Loucy (cell line): ENCODE measurements around the gene INVS.

Experiments used
- H2AFZ ChIP-seq: fragments of 200-600 bp; sonication (generic); 2 replicates; pipeline ENCODE4 v1.6.0; 2016; ENCODE audit warnings: antibody characterized with exemption, mild to moderate bottlenecking, low read length, moderate library complexity
- H3F3A ChIP-seq: fragments of 200-600 bp; 2 replicates; pipeline ENCODE4 v1.6.0; 2016; ENCODE audit warnings: antibody characterized with exemption, low read depth, mild to moderate bottlenecking
- H3K27me3 ChIP-seq: fragments of 200-600 bp; sonication (generic); 2 replicates; pipeline ENCODE4 v1.6.1; 2014; ENCODE audit warnings: low read length, mild to moderate bottlenecking; ENCODE audit not compliant: insufficient read depth, poor library complexity, severe bottlenecking
- H3K36me3 ChIP-seq: fragments of 200-600 bp; sonication (generic); 2 replicates; pipeline ENCODE4 v1.6.1; 2016; ENCODE audit warnings: low read length; ENCODE audit not compliant: insufficient read depth
- H3K4me1 ChIP-seq: fragments of 200-600 bp; sonication (generic); 2 replicates; pipeline ENCODE4 v1.5.1; 2014; ENCODE audit warnings: low read length, mild to moderate bottlenecking; ENCODE audit not compliant: insufficient read depth, poor library complexity, severe bottlenecking
- H3K4me2 ChIP-seq: fragments of 200-600 bp; sonication (generic); 2 replicates; pipeline ENCODE4 v1.6.0; 2014; ENCODE audit warnings: antibody characterized with exemption, low read length, low read depth, mild to moderate bottlenecking; ENCODE audit not compliant: poor library complexity, severe bottlenecking
- H3K4me3 ChIP-seq: fragments of 200-600 bp; sonication (generic); 2 replicates; pipeline ENCODE4 v1.5.1; 2014; ENCODE audit warnings: low read length, mild to moderate bottlenecking, mixed read lengths; ENCODE audit not compliant: poor library complexity, severe bottlenecking
- H3K79me2 ChIP-seq: fragments of 200-600 bp; sonication (generic); 2 replicates; pipeline ENCODE4 v1.6.1; 2014; ENCODE audit warnings: low read length; ENCODE audit not compliant: insufficient read depth
- H3K9ac ChIP-seq: fragments of 200-600 bp; sonication (generic); 2 replicates; pipeline ENCODE4 v1.6.0; 2014; ENCODE audit warnings: mild to moderate bottlenecking, low read depth, low read length, moderate library complexity; ENCODE audit not compliant: poor library complexity, severe bottlenecking
- H3K9me2 ChIP-seq: fragments of 200-600 bp; sonication (generic); replicated peaks from 2 replicates; pipeline ENCODE4 v1.6.1; 2016; ENCODE audit warnings: low read depth, low read length, mixed read lengths
- H3K9me3 ChIP-seq: fragments of 200-600 bp; sonication (generic); 2 replicates; pipeline ENCODE4 v1.6.1; 2014; ENCODE audit warnings: mild to moderate bottlenecking, antibody characterized with exemption, low read length, low read depth; ENCODE audit not compliant: insufficient read depth
- H4K20me1 ChIP-seq: fragments of 200-600 bp; sonication (generic); 2 replicates; pipeline ENCODE4 v1.6.0; 2014; ENCODE audit warnings: antibody characterized with exemption, low read length, mild to moderate bottlenecking; ENCODE audit not compliant: insufficient read depth, poor library complexity, severe bottlenecking
- EZH2phosphoT487 ChIP-seq: fragments of 200-600 bp; IDR thresholded peaks from 2 replicates; pipeline ENCODE4 v1.6.1; 2018; ENCODE audit warnings: antibody characterized with exemption, mild to moderate bottlenecking, moderate library complexity, borderline replicate concordance
- TF ChIP-seq, protein P1 (sequence below): fragments of 200-600 bp; sonication (generic); conservative IDR thresholded peaks from 2 replicates; pipeline ENCODE4 v1.5.1; 2014; ENCODE audit warnings: mild to moderate bottlenecking, antibody characterized with exemption, low read length

Gene INVS

DNA sequence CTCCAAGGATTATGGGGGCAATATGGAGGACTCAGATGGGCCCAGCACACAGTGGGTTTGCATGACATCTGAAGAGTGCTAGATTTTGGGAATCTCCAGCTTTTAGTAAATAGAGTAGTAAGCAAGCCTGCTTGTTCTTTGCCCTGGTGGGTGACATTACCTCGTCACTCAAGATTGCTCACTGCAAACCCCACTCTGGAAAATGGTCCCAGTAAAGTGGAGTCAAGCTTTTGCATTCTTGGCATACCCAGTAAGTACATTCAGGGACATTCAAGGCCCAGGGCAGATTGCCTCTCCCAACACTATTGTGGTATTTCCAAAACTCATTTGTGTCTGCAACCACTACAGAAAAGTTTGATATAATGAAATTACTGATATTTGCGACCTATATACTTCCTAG is 118.5 kb downstream of the INVS start:
- H3K9ac ChIP-seq, result no peak overlapping the region
- H3K79me2 ChIP-seq, result no peaks in the 10 kb centered on the region
- no peak overlapping the region for H3K4me2 ChIP-seq
- no peaks in the 10 kb centered on the region for H4K20me1 ChIP-seq
- TF ChIP-seq, protein P1, sequence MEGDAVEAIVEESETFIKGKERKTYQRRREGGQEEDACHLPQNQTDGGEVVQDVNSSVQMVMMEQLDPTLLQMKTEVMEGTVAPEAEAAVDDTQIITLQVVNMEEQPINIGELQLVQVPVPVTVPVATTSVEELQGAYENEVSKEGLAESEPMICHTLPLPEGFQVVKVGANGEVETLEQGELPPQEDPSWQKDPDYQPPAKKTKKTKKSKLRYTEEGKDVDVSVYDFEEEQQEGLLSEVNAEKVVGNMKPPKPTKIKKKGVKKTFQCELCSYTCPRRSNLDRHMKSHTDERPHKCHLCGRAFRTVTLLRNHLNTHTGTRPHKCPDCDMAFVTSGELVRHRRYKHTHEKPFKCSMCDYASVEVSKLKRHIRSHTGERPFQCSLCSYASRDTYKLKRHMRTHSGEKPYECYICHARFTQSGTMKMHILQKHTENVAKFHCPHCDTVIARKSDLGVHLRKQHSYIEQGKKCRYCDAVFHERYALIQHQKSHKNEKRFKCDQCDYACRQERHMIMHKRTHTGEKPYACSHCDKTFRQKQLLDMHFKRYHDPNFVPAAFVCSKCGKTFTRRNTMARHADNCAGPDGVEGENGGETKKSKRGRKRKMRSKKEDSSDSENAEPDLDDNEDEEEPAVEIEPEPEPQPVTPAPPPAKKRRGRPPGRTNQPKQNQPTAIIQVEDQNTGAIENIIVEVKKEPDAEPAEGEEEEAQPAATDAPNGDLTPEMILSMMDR, result no peak
- no peak for TF ChIP-seq EZH2phosphoT487
- no peaks in the 10 kb centered on the region for H3K4me1 ChIP-seq
- H3K27me3 ChIP-seq, result no peaks in the 10 kb centered on the region
- H2AFZ ChIP-seq, result no peak overlapping the region
- H3K9me3 ChIP-seq, result no peaks in the 10 kb centered on the region
- no peaks in the 10 kb centered on the region for H3F3A ChIP-seq
- no peak overlapping the region for H3K4me3 ChIP-seq
- H3K9me2 ChIP-seq, result no peaks in the 10 kb centered on the region
- H3K36me3 ChIP-seq, result peaks cover 3% of the 10 kb centered on the region; the same call in 1 of the 2 replicates

DNA sequence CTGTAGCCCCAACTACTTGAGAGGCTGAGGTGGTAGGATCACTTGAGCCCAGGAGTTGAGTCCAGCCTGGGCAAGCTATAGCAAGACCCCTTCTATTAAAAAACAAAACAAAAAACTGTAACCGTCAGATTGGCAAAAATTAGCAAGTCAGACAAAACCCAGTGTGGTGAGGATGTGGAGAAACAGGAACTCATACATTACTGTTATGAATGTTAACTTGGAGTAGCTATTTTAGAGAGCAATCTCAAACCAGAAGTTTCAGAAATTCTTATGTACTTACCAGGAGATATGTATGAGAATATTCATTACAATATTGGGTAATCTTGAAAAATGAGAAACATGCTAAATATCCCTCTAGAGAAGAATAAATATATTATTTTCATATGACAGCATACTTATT is 120.3 kb downstream of the INVS start:
- no peak for TF ChIP-seq EZH2phosphoT487
- TF ChIP-seq, protein P1, result no peak
- H3K9ac ChIP-seq, result no peak overlapping the region
- H3K4me3 ChIP-seq, result no peak overlapping the region
- no peaks in the 10 kb centered on the region for H3K4me1 ChIP-seq
- H3K9me2 ChIP-seq, result no peaks in the 10 kb centered on the region
- H3K4me2 ChIP-seq, result no peak overlapping the region
- no peaks in the 10 kb centered on the region for H3K27me3 ChIP-seq
- no peaks in the 10 kb centered on the region for H3K9me3 ChIP-seq
- H2AFZ ChIP-seq, result no peak overlapping the region
- H3F3A ChIP-seq, result no peaks in the 10 kb centered on the region
- no peaks in the 10 kb centered on the region for H4K20me1 ChIP-seq
- H3K36me3 ChIP-seq, result peaks cover 3% of the 10 kb centered on the region; the same call in 1 of the 2 replicates
- no peaks in the 10 kb centered on the region for H3K79me2 ChIP-seq

DNA sequence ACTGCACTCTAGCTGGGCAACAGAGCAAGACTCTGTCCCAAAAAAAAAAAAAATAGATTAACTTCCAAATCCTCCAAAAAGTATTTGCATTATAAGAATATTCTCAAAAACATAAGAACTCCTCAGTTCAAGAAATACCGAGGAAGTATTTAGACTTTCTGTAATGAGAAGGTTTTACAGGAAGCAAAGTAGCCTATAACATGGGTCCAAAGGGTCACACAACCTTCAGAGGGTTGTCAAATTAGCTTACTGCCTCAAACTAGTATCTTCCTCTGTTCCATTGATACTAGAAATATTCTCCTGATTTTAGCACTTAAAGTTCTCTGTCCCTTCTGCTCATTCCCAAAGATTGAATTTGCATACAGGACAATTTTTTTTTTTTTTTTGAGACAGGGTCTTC is 121.9 kb downstream of the INVS start:
- H4K20me1 ChIP-seq, result no peaks in the 10 kb centered on the region
- H3K79me2 ChIP-seq, result no peaks in the 10 kb centered on the region
- H3K27me3 ChIP-seq, result no peaks in the 10 kb centered on the region
- no peak overlapping the region for H2AFZ ChIP-seq
- H3K4me3 ChIP-seq, result no peak overlapping the region
- no peaks in the 10 kb centered on the region for H3F3A ChIP-seq
- H3K9me3 ChIP-seq, result no peaks in the 10 kb centered on the region
- H3K4me1 ChIP-seq, result no peaks in the 10 kb centered on the region
- TF ChIP-seq, protein P1, result no peak
- no peak for TF ChIP-seq EZH2phosphoT487
- no peak overlapping the region for H3K4me2 ChIP-seq
- H3K9ac ChIP-seq, result no peak overlapping the region
- H3K9me2 ChIP-seq, result no peaks in the 10 kb centered on the region
- peaks cover 3% of the 10 kb centered on the region; the same call in 1 of the 2 replicates for H3K36me3 ChIP-seq
